Transverse colon (tissue), 4 donors: ENCODE measurements around the gene POR.
A peak's percentile ranks its signal among the peaks of the same experiment; 100 is the strongest.

Experiments
- CTCF ChIP-seq, 5 experiments: fragments of 200-600 bp in 3 of 5; fragments of 450-650 bp in 2 of 5; sonication (generic) in 3 of 5; IDR thresholded peaks; 1 replicate in 2 of 5; 2 replicates in 3 of 5; pipeline ENCODE4 v1.5.1; 2016 to 2017; ENCODE audit warnings: antibody characterized with exemption in 5 of 5, inconsistent platforms in 3 of 5, mild to moderate bottlenecking in 2 of 5, moderate library complexity in 1 of 5
- POLR2A ChIP-seq: fragments of 450-650 bp; IDR thresholded peaks from one replicate; pipeline ENCODE4 v1.6.1; 2016; ENCODE audit warnings: antibody characterized with exemption, mild to moderate bottlenecking, moderate library complexity
- POLR2AphosphoS5 ChIP-seq, 3 donors: sonication (generic); formaldehyde crosslinking; IDR thresholded peaks; one replicate each; pipeline ENCODE4 v1.6.1; 2016; ENCODE audit warnings: antibody characterized with exemption in 3 of 3

GRCh38 chr7:75957021-75957736 lies 42.2 kb downstream of the POR start:
- TF ChIP-seq CTCF (IDR thresholded peaks at IDR 0.05) = no peak
- peak; percentile 18 for TF ChIP-seq POLR2A
- peak in 1 of 3 donors; percentile 39 for TF ChIP-seq POLR2AphosphoS5 (IDR thresholded peaks at IDR 0.05)
